NOMO-1 (cell line): ENCODE measurements around the gene RGS7.

Source experiments
- DNase-seq, 2 experiments: peaks; one replicate each; lab custom pipeline; 2025; ENCODE audit not compliant: unreplicated experiment in 2 of 2; lab: John Stamatoyannopoulos, UW

The RGS7 gene

DNA sequence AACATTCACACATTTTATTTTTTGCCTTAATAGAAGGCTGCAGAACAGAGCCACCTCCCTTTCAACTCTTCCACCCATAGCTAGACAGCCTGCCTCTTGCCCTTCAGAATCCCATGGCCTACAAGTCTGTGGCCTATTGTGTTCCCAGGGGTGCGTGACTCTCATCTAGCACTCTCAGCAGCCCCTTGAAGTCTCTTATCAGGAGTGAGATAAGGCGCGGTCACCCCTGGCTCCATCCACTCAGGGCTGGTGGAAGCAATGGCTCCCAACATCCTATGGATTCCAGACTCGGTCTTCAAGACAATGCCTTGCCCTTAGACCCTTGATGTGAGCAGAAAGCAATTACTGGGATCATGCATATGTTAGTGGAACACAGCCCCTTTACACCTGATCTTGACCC lies 480.9 kb downstream of the RGS7 start:
- no peak for DNase-seq

DNA sequence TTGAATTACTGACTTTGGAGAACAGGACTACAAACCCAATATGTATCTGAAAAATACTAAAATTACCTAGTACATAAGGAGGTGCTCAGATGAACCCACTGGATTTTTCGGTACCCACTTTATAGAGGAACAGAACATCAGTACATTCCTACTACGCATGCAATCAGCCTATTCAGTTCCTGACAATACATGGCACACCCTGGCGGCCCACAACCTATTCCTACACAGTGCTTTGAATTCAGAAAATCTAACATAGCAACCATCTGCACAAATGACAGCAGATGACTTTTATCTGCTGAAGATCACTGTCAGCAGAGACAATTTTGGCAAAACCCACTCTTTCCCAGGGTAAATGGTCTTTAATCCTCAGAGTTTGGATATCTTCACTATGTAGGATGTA lies 487.9 kb downstream of the RGS7 start:
- DNase-seq = no peak

DNA sequence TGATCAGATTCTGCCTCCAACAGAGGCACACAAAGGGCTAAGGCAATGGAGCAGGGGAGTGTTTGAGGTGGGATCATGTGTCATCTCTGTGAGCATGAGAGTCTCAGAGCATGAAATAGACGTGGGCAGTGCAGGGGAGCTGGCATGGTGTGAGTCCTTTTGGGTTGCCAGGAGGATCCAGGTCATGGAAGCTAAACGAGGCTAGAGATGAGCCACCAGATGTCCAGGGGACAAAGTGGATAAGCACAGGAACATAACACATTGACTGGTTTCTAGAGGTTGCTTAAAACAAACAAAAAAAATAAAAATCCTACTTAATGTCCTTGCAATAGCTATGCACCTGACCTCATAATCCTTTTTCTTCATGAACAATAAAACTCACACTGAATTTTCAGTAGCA lies 490.3 kb downstream of the RGS7 start:
- no peak for DNase-seq

DNA sequence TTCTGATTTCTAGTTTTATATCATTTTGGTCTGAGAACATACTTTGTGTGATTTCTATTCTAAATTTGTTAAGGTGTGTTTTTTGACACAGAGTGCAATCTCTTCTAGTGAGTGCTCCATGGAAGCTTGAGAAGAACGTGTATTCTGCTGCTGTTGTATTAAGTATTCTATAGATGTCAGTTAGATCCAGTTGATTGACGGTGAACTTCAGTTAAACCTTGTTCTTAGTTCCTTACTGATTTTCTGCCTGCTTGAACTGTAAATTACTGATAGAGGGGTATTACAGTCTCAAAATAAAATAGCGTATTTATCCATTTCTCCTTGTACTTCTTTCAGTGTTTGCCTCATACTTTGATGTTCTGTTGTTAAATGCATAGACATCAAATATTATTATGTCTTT lies 497.0 kb downstream of the RGS7 start:
- no peak for DNase-seq

GRCh38 chr1:240854367-240854766 lies 502.6 kb downstream of the RGS7 start:
- no peak for DNase-seq

DNA sequence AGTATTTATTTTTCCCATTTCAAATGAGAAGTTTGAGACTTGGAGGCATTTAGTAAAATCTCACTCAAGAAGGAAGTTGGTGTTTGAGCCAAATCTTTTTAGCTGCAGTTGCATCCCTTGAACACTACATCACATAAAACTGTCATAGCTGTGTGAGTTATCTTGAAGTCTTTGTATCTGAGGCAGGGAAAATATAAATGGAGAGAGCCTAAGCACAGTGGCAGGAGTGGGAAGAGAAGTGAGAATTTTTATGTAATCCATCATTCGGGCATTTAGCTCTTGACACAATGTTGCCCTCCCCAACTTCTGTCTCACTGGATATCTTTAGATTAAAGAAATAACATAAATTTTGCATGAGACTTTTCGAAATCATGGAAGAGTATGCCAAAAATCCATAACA lies 509.7 kb downstream of the RGS7 start:
- no peak for DNase-seq

- no peak for DNase-seq
Measured at GRCh38 chr1:240844486-240844885, 512.5 kb downstream of the RGS7 start.

- DNase-seq = no peak
Measured at GRCh38 chr1:240843798-240844197, 513.2 kb downstream of the RGS7 start.

DNA sequence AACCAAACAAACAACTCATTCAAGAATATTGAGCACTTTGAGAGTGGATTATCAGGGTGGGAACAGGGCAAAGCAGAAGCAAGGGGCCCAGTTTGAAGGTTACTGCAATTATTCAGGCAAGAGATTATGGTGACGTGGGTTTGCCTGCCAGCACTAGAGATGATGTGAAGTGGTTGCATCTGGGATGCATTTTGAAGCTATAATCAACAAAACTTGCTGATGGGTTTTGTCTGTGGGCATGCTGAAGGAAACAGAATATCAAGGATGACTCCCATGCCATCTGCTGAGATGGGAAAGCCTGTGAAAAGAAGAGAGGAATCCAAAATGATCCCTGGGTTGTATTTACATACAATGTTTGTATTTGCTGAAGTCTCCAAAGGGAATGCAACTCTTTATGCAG lies 520.7 kb downstream of the RGS7 start:
- no peak for DNase-seq

- no peak for DNase-seq
Measured at GRCh38 chr1:240835291-240835690, 521.7 kb downstream of the RGS7 start.

DNA sequence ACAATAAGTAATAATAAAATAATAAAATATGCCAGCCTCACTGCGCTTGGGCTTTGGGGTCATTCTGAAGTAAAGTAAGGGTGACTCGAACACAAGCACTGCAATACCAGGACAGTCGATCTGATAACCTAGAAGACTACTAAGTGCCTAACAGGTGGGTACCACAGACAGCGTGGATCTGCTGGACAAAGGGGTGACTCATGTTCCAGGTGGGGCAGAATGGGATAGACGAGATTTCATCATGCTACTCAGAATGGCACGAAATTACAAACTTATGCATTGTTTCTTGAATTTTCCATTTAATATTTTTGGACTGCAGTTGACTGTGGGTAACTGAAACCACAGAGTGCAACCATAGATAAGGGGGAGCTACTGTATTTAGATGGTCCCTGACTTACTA lies 523.9 kb downstream of the RGS7 start:
- DNase-seq = no peak

- no peak for DNase-seq
Measured at GRCh38 chr1:240831922-240832321, 525.1 kb downstream of the RGS7 start.

GRCh38 chr1:240831191-240831631 lies 525.8 kb downstream of the RGS7 start:
- no peak for DNase-seq

GRCh38 chr1:240829487-240829886 lies 527.5 kb downstream of the RGS7 start:
- DNase-seq = no peak

- no peak for DNase-seq
Measured at GRCh38 chr1:240827786-240828185, 529.2 kb downstream of the RGS7 start.

- DNase-seq = no peak
Measured at GRCh38 chr1:240824238-240824637, 532.8 kb downstream of the RGS7 start.

GRCh38 chr1:240823357-240823756 lies 533.6 kb downstream of the RGS7 start:
- no peak for DNase-seq

- DNase-seq = no peak
Measured at GRCh38 chr1:240821925-240822324, 535.1 kb downstream of the RGS7 start.

GRCh38 chr1:240820816-240821215 lies 536.2 kb downstream of the RGS7 start:
- no peak for DNase-seq

GRCh38 chr1:240816472-240816871 lies 540.5 kb downstream of the RGS7 start:
- DNase-seq = no peak

DNA sequence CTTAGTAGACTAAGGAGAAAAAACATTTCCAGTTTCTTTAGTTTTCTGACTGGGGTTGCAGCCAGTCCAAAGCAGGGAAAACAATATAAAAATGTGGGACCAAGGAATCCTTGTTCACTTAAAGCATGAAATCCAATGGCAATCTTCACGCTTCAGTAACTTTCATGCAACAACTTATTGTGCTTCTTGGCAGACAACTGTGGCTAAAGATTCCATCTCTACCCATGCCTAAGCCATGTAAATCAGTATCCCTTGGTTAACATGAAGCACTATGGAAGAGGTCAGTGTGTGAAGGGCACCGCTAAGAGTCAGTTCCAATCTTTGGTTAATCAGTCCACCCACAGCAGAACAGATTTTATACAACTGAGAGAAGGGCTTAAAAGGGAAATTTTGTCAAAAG lies 543.3 kb downstream of the RGS7 start:
- no peak for DNase-seq

DNA sequence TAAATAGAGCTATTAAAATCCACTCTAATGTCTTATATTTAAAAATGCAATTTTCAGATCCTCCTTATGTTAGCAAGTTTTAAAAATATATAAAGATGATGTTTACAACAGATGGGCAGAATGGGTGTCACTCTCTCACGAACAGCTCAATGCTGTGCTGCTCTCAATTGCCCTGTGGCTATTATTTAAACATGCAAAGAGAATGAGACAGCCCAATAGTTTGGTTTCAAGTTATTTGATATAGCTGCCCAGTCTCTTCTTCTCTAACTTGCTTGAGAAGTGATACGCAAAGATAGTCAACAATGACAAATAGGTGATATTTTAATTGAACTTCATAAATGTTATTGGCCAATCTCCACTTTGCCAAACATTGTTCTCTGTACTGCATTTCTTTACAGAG lies 545.7 kb downstream of the RGS7 start:
- DNase-seq = no peak

DNA sequence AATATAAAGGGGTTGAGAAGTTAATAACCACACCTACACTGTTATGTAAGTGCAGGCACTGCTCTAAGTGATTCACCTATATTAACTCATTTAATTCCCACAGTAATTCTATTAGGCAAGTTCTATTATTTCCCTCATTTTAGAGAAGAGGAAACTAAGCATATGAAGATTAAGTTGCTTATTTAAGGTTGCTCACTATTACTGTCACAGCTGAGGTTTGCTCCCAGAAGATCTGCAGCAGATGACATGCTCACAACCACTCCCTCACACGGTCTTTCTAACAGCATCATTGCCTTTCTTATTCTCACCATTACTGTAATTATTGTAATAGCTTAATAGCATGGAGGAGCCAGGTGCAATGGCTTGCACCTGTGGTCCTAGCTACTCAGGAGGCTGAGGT lies 548.6 kb downstream of the RGS7 start:
- no peak for DNase-seq
